Measurements from ENCODE around the gene EMP3.

DNA sequence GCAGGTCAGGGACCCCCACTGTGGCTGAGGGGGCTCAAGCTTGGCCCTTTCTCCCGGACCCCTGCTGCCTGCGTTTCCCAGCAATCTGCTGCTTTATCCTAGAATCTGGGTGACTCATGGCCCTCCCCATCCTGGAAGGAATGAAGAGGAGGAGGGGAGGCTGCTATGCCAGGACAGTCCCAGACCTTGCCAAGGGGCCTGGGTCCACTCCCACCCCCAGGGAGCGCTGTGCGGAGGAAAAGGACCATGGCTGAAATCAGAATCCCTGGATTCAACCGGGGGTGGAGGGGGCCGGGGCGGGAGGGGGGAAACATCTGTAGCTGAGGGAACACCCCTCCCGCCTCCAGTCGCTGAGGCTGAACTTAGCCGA lies 35.0 kb upstream of the EMP3 start:
- TF ChIP-seq, protein P1, sequence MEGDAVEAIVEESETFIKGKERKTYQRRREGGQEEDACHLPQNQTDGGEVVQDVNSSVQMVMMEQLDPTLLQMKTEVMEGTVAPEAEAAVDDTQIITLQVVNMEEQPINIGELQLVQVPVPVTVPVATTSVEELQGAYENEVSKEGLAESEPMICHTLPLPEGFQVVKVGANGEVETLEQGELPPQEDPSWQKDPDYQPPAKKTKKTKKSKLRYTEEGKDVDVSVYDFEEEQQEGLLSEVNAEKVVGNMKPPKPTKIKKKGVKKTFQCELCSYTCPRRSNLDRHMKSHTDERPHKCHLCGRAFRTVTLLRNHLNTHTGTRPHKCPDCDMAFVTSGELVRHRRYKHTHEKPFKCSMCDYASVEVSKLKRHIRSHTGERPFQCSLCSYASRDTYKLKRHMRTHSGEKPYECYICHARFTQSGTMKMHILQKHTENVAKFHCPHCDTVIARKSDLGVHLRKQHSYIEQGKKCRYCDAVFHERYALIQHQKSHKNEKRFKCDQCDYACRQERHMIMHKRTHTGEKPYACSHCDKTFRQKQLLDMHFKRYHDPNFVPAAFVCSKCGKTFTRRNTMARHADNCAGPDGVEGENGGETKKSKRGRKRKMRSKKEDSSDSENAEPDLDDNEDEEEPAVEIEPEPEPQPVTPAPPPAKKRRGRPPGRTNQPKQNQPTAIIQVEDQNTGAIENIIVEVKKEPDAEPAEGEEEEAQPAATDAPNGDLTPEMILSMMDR (IDR thresholded peaks at IDR 0.05) = peak; percentile 53
- TF ChIP-seq EZH2 (IDR thresholded peaks at IDR 0.05) = no peak
- TF ChIP-seq EZH2phosphoT487 (IDR thresholded peaks at IDR 0.05) = no peak
